GM10266 (cell line): ENCODE results near the gene HCN3.

Source experiments
- DNase-seq: peaks from one replicate; pipeline ENCODE4 v3.0.0; 2012; ENCODE audit errors: extremely low spot score
- CTCF ChIP-seq: IDR thresholded peaks from 2 replicates; pipeline ENCODE4 v1.5.1; 2012; ENCODE audit warnings: mild to moderate bottlenecking, low read depth; ENCODE audit not compliant: control insufficient read depth, insufficient read depth; ENCODE audit errors: missing control alignments

Gene HCN3

GRCh38 chr1:155251566-155251965 lies 25.7 kb upstream of the HCN3 start:
- TF ChIP-seq CTCF = no peak
- peak; percentile 5 for DNase-seq

GRCh38 chr1:155253208-155253607 lies 24.1 kb upstream of the HCN3 start:
- no peak for TF ChIP-seq CTCF
- peak; percentile 12 for DNase-seq

- no peak for TF ChIP-seq CTCF
- DNase-seq = peak; percentile 10
Measured at GRCh38 chr1:155253797-155254196, 23.5 kb upstream of the HCN3 start.

- no peak for TF ChIP-seq CTCF
- peak; percentile 12 for DNase-seq
Measured at GRCh38 chr1:155254228-155254713, 23.0 kb upstream of the HCN3 start.

GRCh38 chr1:155254714-155255242 lies 22.5 kb upstream of the HCN3 start:
- peak; percentile 35 for DNase-seq

GRCh38 chr1:155255243-155256007 lies 21.8 kb upstream of the HCN3 start, which contains the start of gene ENTREP3:
Gene ENTREP3 (minus strand): TSS chr1:155255483. CDS start chr1:155254877, 606 bp downstream.
- no peak for TF ChIP-seq CTCF
- DNase-seq = peak; percentile 92

More at GRCh38 chr1:155254714-155255242, 22.5 kb upstream of the HCN3 start:
- TF ChIP-seq CTCF = no peak
